Effector memory CD8-positive, alpha-beta T cell (primary cell): ENCODE data around the gene SPOCK2.

ENCODE experiments used
- ATAC-seq: fragments of 150-1000 bp; cut with Tn5 transposase; replicated peaks from 2 replicates; pipeline ENCODE4 v1.10.0; 2021; ENCODE audit warnings: mild to moderate bottlenecking, moderate library complexity
- DNase-seq, 3 experiments: peaks; one replicate each; pipeline ENCODE4 v3.0.0; 2021
- H3K27ac Mint-ChIP-seq, 2 donors: one replicate each; pipeline ENCODE4 v1.8.0; 2022; ENCODE audit warnings: mild to moderate bottlenecking in 2 of 2, mixed read lengths in 2 of 2, moderate library complexity in 2 of 2
- H3K27me3 Mint-ChIP-seq, 2 donors: one replicate each; pipeline ENCODE4 v1.8.0; 2022; ENCODE audit warnings: mixed read lengths in 2 of 2
- H3K36me3 Mint-ChIP-seq: one replicate; pipeline ENCODE4 v1.8.0; 2022; ENCODE audit warnings: mild to moderate bottlenecking, moderate library complexity, mixed read lengths; ENCODE audit not compliant: insufficient read depth
- H3K4me1 Mint-ChIP-seq, 2 donors: one replicate each; pipeline ENCODE4 v1.8.0; 2022; ENCODE audit warnings: low read depth in 2 of 2, mixed read lengths in 2 of 2
- H3K4me3 Mint-ChIP-seq, 2 donors: one replicate each; pipeline ENCODE4 v1.8.0; 2022; ENCODE audit warnings: mild to moderate bottlenecking in 2 of 2, mixed read lengths in 2 of 2, moderate library complexity in 2 of 2
- H3K9me3 Mint-ChIP-seq, 2 donors: one replicate each; pipeline ENCODE4 v1.8.0; 2022; ENCODE audit warnings: mixed read lengths in 2 of 2

Gene SPOCK2

GRCh38 chr10:72104472-72105097 is 16.2 kb upstream of the SPOCK2 start:
- no peak overlapping the region for H3K4me3 Mint-ChIP-seq
- H3K9me3 Mint-ChIP-seq, result no peaks in the 10 kb centered on the region
- H3K27ac Mint-ChIP-seq, result peak overlapping the region in 1 of 2 donors; percentile 50
- no peak for DNase-seq
- ATAC-seq, result no peak
- H3K27me3 Mint-ChIP-seq, result no peaks in the 10 kb centered on the region
- H3K36me3 Mint-ChIP-seq, result peaks cover 9% of the 10 kb centered on the region
- peaks cover 22 to 36% of the 10 kb centered on the region in 2 donors for H3K4me1 Mint-ChIP-seq

- no peaks in the 10 kb centered on the region for H3K9me3 Mint-ChIP-seq
- no peak overlapping the region for H3K27ac Mint-ChIP-seq
- H3K4me1 Mint-ChIP-seq, result peaks cover 0 to 14% of the 10 kb centered on the region in 2 donors
- no peaks in the 10 kb centered on the region for H3K27me3 Mint-ChIP-seq
- H3K36me3 Mint-ChIP-seq, result peaks cover 9% of the 10 kb centered on the region
- no peak for DNase-seq
- H3K4me3 Mint-ChIP-seq, result no peak overlapping the region
- no peak for ATAC-seq
Observed at GRCh38 chr10:72099600-72099921, 11.2 kb upstream of the SPOCK2 start.

GRCh38 chr10:72098836-72099599 is 10.7 kb upstream of the SPOCK2 start:
- H3K4me1 Mint-ChIP-seq, result peaks cover 0 to 14% of the 10 kb centered on the region in 2 donors
- ATAC-seq (no peak), DNase-seq (no peak)
- H3K4me3 Mint-ChIP-seq, result no peak overlapping the region
- no peak overlapping the region for H3K27ac Mint-ChIP-seq
- no peaks in the 10 kb centered on the region for H3K9me3 Mint-ChIP-seq
- H3K27me3 Mint-ChIP-seq, result no peaks in the 10 kb centered on the region
- H3K36me3 Mint-ChIP-seq, result peaks cover 9% of the 10 kb centered on the region

- ATAC-seq, result no peak
- no peak overlapping the region for H3K4me3 Mint-ChIP-seq
- no peak overlapping the region for H3K27ac Mint-ChIP-seq
- H3K36me3 Mint-ChIP-seq, result peaks cover 9% of the 10 kb centered on the region
- no peaks in the 10 kb centered on the region for H3K27me3 Mint-ChIP-seq
- H3K4me1 Mint-ChIP-seq, result peaks cover 0 to 9% of the 10 kb centered on the region in 2 donors
- no peaks in the 10 kb centered on the region for H3K9me3 Mint-ChIP-seq
- no peak for DNase-seq
Observed at GRCh38 chr10:72098301-72098835, 10.0 kb upstream of the SPOCK2 start.

- Mint-ChIP-seq H3K4me3 (no peak overlapping the region), H3K27me3 (no peaks in the 10 kb centered on the region), H3K27ac (no peak overlapping the region), H3K36me3 (peaks cover 9% of the 10 kb centered on the region), H3K9me3 (no peaks in the 10 kb centered on the region), H3K4me1 (peaks cover 0 to 8% of the 10 kb centered on the region in 2 donors)
- DNase-seq, result no peak
- ATAC-seq, result no peak
Observed at GRCh38 chr10:72097448-72098300, 9.3 kb upstream of the SPOCK2 start.

GRCh38 chr10:72096115-72097000 is 8.0 kb upstream of the SPOCK2 start:
- no peaks in the 10 kb centered on the region for H3K9me3 Mint-ChIP-seq
- H3K27me3 Mint-ChIP-seq, result no peaks in the 10 kb centered on the region
- ATAC-seq, result no peak
- no peak overlapping the region for H3K4me3 Mint-ChIP-seq
- no peak for DNase-seq
- H3K4me1 Mint-ChIP-seq, result peaks cover 0 to 8% of the 10 kb centered on the region in 2 donors
- H3K36me3 Mint-ChIP-seq, result peaks cover 8% of the 10 kb centered on the region
- no peak overlapping the region for H3K27ac Mint-ChIP-seq

- H3K27ac Mint-ChIP-seq, result no peak overlapping the region
- no peaks in the 10 kb centered on the region for H3K9me3 Mint-ChIP-seq
- ATAC-seq (no peak), DNase-seq (no peak)
- no peaks in the 10 kb centered on the region for H3K27me3 Mint-ChIP-seq
- peaks cover 0 to 9% of the 10 kb centered on the region in 2 donors for H3K4me1 Mint-ChIP-seq
- no peaks in the 10 kb centered on the region for H3K36me3 Mint-ChIP-seq
- no peak overlapping the region for H3K4me3 Mint-ChIP-seq
Observed at GRCh38 chr10:72095195-72095594, 6.8 kb upstream of the SPOCK2 start.

GRCh38 chr10:72094574-72094973 is 6.2 kb upstream of the SPOCK2 start:
- ATAC-seq, result no peak
- Mint-ChIP-seq H3K9me3 (no peaks in the 10 kb centered on the region), H3K27ac (no peak overlapping the region), H3K4me3 (no peak overlapping the region), H3K27me3 (no peaks in the 10 kb centered on the region), H3K36me3 (no peaks in the 10 kb centered on the region), H3K4me1 (peaks cover 5 to 15% of the 10 kb centered on the region in 2 donors)
- DNase-seq, result no peak

GRCh38 chr10:72093450-72093849 is 5.1 kb upstream of the SPOCK2 start:
- H3K4me1 Mint-ChIP-seq, result peaks cover 7 to 19% of the 10 kb centered on the region in 2 donors
- no peaks in the 10 kb centered on the region for H3K27me3 Mint-ChIP-seq
- H3K27ac Mint-ChIP-seq, result no peak overlapping the region
- H3K9me3 Mint-ChIP-seq, result no peaks in the 10 kb centered on the region
- no peak for ATAC-seq
- no peak overlapping the region for H3K4me3 Mint-ChIP-seq
- no peak for DNase-seq
- peaks cover 5% of the 10 kb centered on the region for H3K36me3 Mint-ChIP-seq

- H3K9me3 Mint-ChIP-seq, result no peaks in the 10 kb centered on the region
- no peak for ATAC-seq
- H3K27ac Mint-ChIP-seq, result no peak overlapping the region
- H3K4me3 Mint-ChIP-seq, result no peak overlapping the region
- peaks cover 10 to 22% of the 10 kb centered on the region in 2 donors for H3K4me1 Mint-ChIP-seq
- no peak for DNase-seq
- H3K36me3 Mint-ChIP-seq, result peaks cover 9% of the 10 kb centered on the region
- no peaks in the 10 kb centered on the region for H3K27me3 Mint-ChIP-seq
Observed at GRCh38 chr10:72092987-72093386, 4.6 kb upstream of the SPOCK2 start.

- ATAC-seq, result no peak
- peaks cover 12 to 22% of the 10 kb centered on the region in 2 donors for H3K4me1 Mint-ChIP-seq
- no peak for DNase-seq
- H3K4me3 Mint-ChIP-seq, result no peak overlapping the region
- no peaks in the 10 kb centered on the region for H3K9me3 Mint-ChIP-seq
- peaks cover 16% of the 10 kb centered on the region for H3K36me3 Mint-ChIP-seq
- H3K27me3 Mint-ChIP-seq, result no peaks in the 10 kb centered on the region
- no peak overlapping the region for H3K27ac Mint-ChIP-seq
Observed at GRCh38 chr10:72092171-72092924, 4.0 kb upstream of the SPOCK2 start.

GRCh38 chr10:72090326-72090725 is 2.0 kb upstream of the SPOCK2 start:
- H3K36me3 Mint-ChIP-seq, result peaks cover 36% of the 10 kb centered on the region
- peaks cover 27 to 29% of the 10 kb centered on the region in 2 donors for H3K4me1 Mint-ChIP-seq
- H3K27me3 Mint-ChIP-seq, result no peaks in the 10 kb centered on the region
- H3K27ac Mint-ChIP-seq, result peak overlapping the region; percentile 99
- H3K4me3 Mint-ChIP-seq, result peak overlapping the region; percentile 94 to 97
- ATAC-seq (no peak), DNase-seq (no peak)
- no peaks in the 10 kb centered on the region for H3K9me3 Mint-ChIP-seq
